H1 (cell line): ENCODE results near the gene SMIM41. TPM values are rescaled to one million over a fixed set of nuclear protein-coding genes. Genes with fewer than 3 reads are reported as not detected.

ENCODE experiments used
- CTCF ChIA-PET: fragments of 300-600 bp; sonication (Branson Sonifier 250); formaldehyde crosslinking; loops from one replicate; lab custom pipeline; 2021; ENCODE audit not compliant: partially characterized antibody; lab: Charles Lee
- POLR2A ChIA-PET: fragments of 300-600 bp; sonication (Branson Sonifier 250); formaldehyde crosslinking; loops from one replicate; lab custom pipeline; 2021; ENCODE audit warnings: inconsistent platforms; ENCODE audit not compliant: partially characterized antibody; lab: Charles Lee
- DNase-seq, 2 experiments: peaks; one replicate each; pipeline versions ENCODE4 v3.0.0 to v3.0.0-alpha.2; 2010 to 2022; ENCODE audit warnings: low spot score in 2 of 2, low read depth in 1 of 2, mixed read lengths in 1 of 2
- FAIRE-seq: peaks from 2 replicates; lab custom pipeline; 2011; peaks lifted over from hg19 to GRCh38; lab: Jason Lieb, UNC
- H2AFZ ChIP-seq: 2 replicates; pipeline ENCODE4 v1.8.1; 2012; ENCODE audit warnings: low read length, inconsistent platforms
- H2AK5ac ChIP-seq: 2 replicates; pipeline ENCODE4 v1.6.1; 2013; ENCODE audit warnings: low read depth, low read length
- H2BK120ac ChIP-seq: replicated peaks from 2 replicates; pipeline ENCODE3; 2013; ENCODE audit warnings: low read depth, low read length, inconsistent platforms
- H2BK12ac ChIP-seq: 2 replicates; pipeline ENCODE4 v1.6.1; 2013; ENCODE audit warnings: low read depth, low read length
- H2BK15ac ChIP-seq: 2 replicates; pipeline ENCODE4 v1.6.1; 2013; ENCODE audit warnings: low read length
- H2BK20ac ChIP-seq: 2 replicates; pipeline ENCODE4 v1.6.1; 2013; ENCODE audit warnings: low read length
- H2BK5ac ChIP-seq: 2 replicates; pipeline ENCODE4 v1.6.1; 2013; ENCODE audit warnings: low read depth, low read length
- H3K14ac ChIP-seq: 2 replicates; pipeline ENCODE4 v1.6.1; 2013; ENCODE audit warnings: inconsistent platforms; ENCODE audit not compliant: insufficient read length
- H3K18ac ChIP-seq: 2 replicates; pipeline ENCODE4 v1.6.1; 2013; ENCODE audit warnings: low read length; ENCODE audit errors: extremely low read depth
- H3K23ac ChIP-seq: 2 replicates; pipeline ENCODE4 v1.6.1; 2013; ENCODE audit warnings: inconsistent platforms; ENCODE audit not compliant: insufficient read length
- H3K23me2 ChIP-seq: 2 replicates; pipeline ENCODE4 v1.6.1; 2013; ENCODE audit warnings: low read depth, low read length
- H3K27ac ChIP-seq: 2 replicates; pipeline ENCODE4 v1.6.1; 2011; ENCODE audit warnings: low read depth, low read length, inconsistent platforms
- H3K27me3 ChIP-seq, 4 experiments: replicated peaks in 1 of 4; 1 replicate in 1 of 4; 2 replicates in 3 of 4; pipeline versions ENCODE4 v1.6.1 to v1.8.1; 2011 to 2013; ENCODE audit warnings: low read length in 3 of 4, mild to moderate bottlenecking in 3 of 4, inconsistent platforms in 2 of 4, mixed read lengths in 2 of 4, moderate library complexity in 1 of 4; ENCODE audit not compliant: control insufficient read depth in 3 of 4, insufficient read depth in 3 of 4; ENCODE audit errors: extremely low read depth in 1 of 4
- H3K36me3 ChIP-seq, 4 experiments: 2 replicates each; pipeline versions ENCODE4 v1.6.1 to v1.8.1; 2011 to 2013; ENCODE audit warnings: mild to moderate bottlenecking in 4 of 4, low read length in 3 of 4, moderate library complexity in 2 of 4, control low read depth in 1 of 4, inconsistent platforms in 1 of 4; ENCODE audit not compliant: insufficient read depth in 4 of 4, control insufficient read depth in 2 of 4
- H3K4ac ChIP-seq: replicated peaks from 2 replicates; pipeline ENCODE3; 2013; ENCODE audit warnings: low read length, low read depth, mixed read lengths, inconsistent platforms; ENCODE audit not compliant: insufficient read length
- H3K4me1 ChIP-seq, 4 experiments: replicated peaks in 1 of 4; 1 replicate in 1 of 4; 2 replicates in 3 of 4; pipeline versions ENCODE4 v1.6.1 to v1.8.1; 2011 to 2013; ENCODE audit warnings: low read length in 3 of 4, inconsistent platforms in 2 of 4, mixed read lengths in 1 of 4; ENCODE audit not compliant: insufficient read depth in 4 of 4, control insufficient read depth in 3 of 4
- H3K4me2 ChIP-seq, 2 experiments: 2 replicates each; pipeline versions ENCODE4 v1.6.1 to v1.8.1; 2011 to 2013; ENCODE audit warnings: low read depth in 2 of 2, low read length in 2 of 2, control low read depth in 1 of 2, inconsistent platforms in 1 of 2, mild to moderate bottlenecking in 1 of 2; ENCODE audit not compliant: insufficient read depth in 1 of 2
- H3K4me3 ChIP-seq, 4 experiments: fragments of 200-600, 300-600 bp in 1 of 4; sonication (generic), shearing (Covaris generic), sonication (Bioruptor Twin) in 1 of 4; 2 replicates each; pipeline versions ENCODE4 v1.5.1 to v1.8.1; 2011 to 2016; ENCODE audit warnings: low read length in 4 of 4, low read depth in 3 of 4, control low read depth in 2 of 4, inconsistent platforms in 2 of 4, mild to moderate bottlenecking in 2 of 4, mixed read lengths in 1 of 4, moderate library complexity in 1 of 4; ENCODE audit not compliant: insufficient read depth in 2 of 4; ENCODE audit errors: extremely low read depth in 1 of 4
- H3K56ac ChIP-seq: replicated peaks from 2 replicates; pipeline ENCODE3; 2013; ENCODE audit warnings: low read depth, mild to moderate bottlenecking, mixed read lengths, low read length, inconsistent platforms; ENCODE audit not compliant: insufficient read length
- H3K79me1 ChIP-seq: 2 replicates; pipeline ENCODE4 v1.6.1; 2013; ENCODE audit warnings: low read depth, low read length, control low read depth
- H3K79me2 ChIP-seq, 2 experiments: 2 replicates each; pipeline versions ENCODE4 v1.6.1 to v1.8.1; 2012 to 2013; ENCODE audit warnings: low read length in 2 of 2, mild to moderate bottlenecking in 2 of 2, inconsistent platforms in 1 of 2; ENCODE audit not compliant: insufficient read depth in 2 of 2, control insufficient read depth in 1 of 2
- H3K9ac ChIP-seq, 4 experiments: replicated peaks in 1 of 4; 1 replicate in 1 of 4; 2 replicates in 3 of 4; pipeline versions ENCODE4 v1.6.1 to v1.8.1; 2011 to 2013; ENCODE audit warnings: low read depth in 3 of 4, low read length in 3 of 4, control low read depth in 2 of 4, mild to moderate bottlenecking in 2 of 4, moderate library complexity in 2 of 4, inconsistent platforms in 1 of 4; ENCODE audit errors: extremely low read depth in 1 of 4
- H3K9me3 ChIP-seq, 2 experiments: 2 replicates each; pipeline versions ENCODE4 v1.6.1 to v1.8.1; 2012 to 2013; ENCODE audit warnings: mild to moderate bottlenecking in 2 of 2, moderate library complexity in 2 of 2, control low read depth in 1 of 2, inconsistent platforms in 1 of 2, low read depth in 1 of 2, low read length in 1 of 2, mixed read lengths in 1 of 2; ENCODE audit not compliant: insufficient read depth in 2 of 2
- H4K20me1 ChIP-seq, 2 experiments: replicated peaks in 1 of 2; 2 replicates each; pipeline versions ENCODE3 to v1.8.1; 2011 to 2013; ENCODE audit warnings: inconsistent platforms in 2 of 2, low read length in 2 of 2, mild to moderate bottlenecking in 1 of 2; ENCODE audit not compliant: insufficient read depth in 2 of 2, control insufficient read depth in 1 of 2
- H4K5ac ChIP-seq: 2 replicates; pipeline ENCODE4 v1.6.1; 2013; ENCODE audit warnings: low read length, low read depth, mixed read lengths, inconsistent platforms; ENCODE audit not compliant: insufficient read length
- H4K8ac ChIP-seq: 2 replicates; pipeline ENCODE4 v1.8.0; 2013; ENCODE audit warnings: mild to moderate bottlenecking, moderate library complexity, low read length, inconsistent platforms; ENCODE audit not compliant: insufficient read depth; ENCODE audit errors: extremely low read depth
- H4K91ac ChIP-seq: replicated peaks from 2 replicates; pipeline ENCODE3; 2013; ENCODE audit warnings: low read length, mixed read lengths, inconsistent platforms; ENCODE audit not compliant: insufficient read length
- BCL11A ChIP-seq, 2 experiments: IDR thresholded peaks; one replicate each; pipeline ENCODE4 v1.6.1; 2011; ENCODE audit warnings: low read depth in 2 of 2, low read length in 2 of 2, mild to moderate bottlenecking in 2 of 2
- BRCA1 ChIP-seq: IDR thresholded peaks from 2 replicates; pipeline ENCODE4 v1.6.1; 2012; ENCODE audit warnings: low read depth, low read length, improper control_type of control experiment
- CBX5 ChIP-seq: fragments of 300-800, 300-1000 bp; sonication (generic); IDR thresholded peaks from 2 replicates; pipeline ENCODE4 v1.7.1; 2016; ENCODE audit warnings: antibody characterized with exemption, low read length, low read depth
- EGR1 ChIP-seq: IDR thresholded peaks from 2 replicates; pipeline ENCODE4 v1.6.1; 2011; ENCODE audit warnings: low read depth, low read length, borderline replicate concordance
- EZH2 ChIP-seq: fragments of 200-600 bp; sonication (generic); IDR thresholded peaks from 2 replicates; pipeline ENCODE4 v1.7.1; 2012; ENCODE audit warnings: low read depth, mild to moderate bottlenecking, moderate library complexity, low read length, inconsistent platforms; ENCODE audit not compliant: severe bottlenecking
- KDM1A ChIP-seq: fragments of 200-600, 300-600 bp; sonication (generic); IDR thresholded peaks from 2 replicates; pipeline ENCODE4 v1.7.1; 2016; ENCODE audit warnings: mild to moderate bottlenecking, low read length, borderline replicate concordance
- KDM4A ChIP-seq: IDR thresholded peaks from one replicate; pipeline ENCODE4 v1.7.1; 2012; ENCODE audit warnings: low read depth, mild to moderate bottlenecking, moderate library complexity, low read length, inconsistent platforms; ENCODE audit not compliant: severe bottlenecking
- RBBP5 ChIP-seq: IDR thresholded peaks from 2 replicates; pipeline ENCODE4 v1.7.1; 2012; ENCODE audit warnings: low read depth, mild to moderate bottlenecking, inconsistent platforms, low read length, moderate library complexity, borderline replicate concordance
- RXRA ChIP-seq: IDR thresholded peaks from 2 replicates; pipeline ENCODE4 v1.6.1; 2011; ENCODE audit warnings: low read depth, mild to moderate bottlenecking, low read length, moderate library complexity; ENCODE audit not compliant: insufficient read depth
- ZNF274 ChIP-seq: IDR thresholded peaks from 2 replicates; pipeline ENCODE4 v1.7.0; 2012; ENCODE audit warnings: low read length, borderline replicate concordance; ENCODE audit errors: extremely low read depth
- WGBS, 2 experiments: shearing (Covaris generic) in 1 of 2; methylation state at CpG; one replicate each; pipeline versions ENCODE4 v1.1.6 to v1.1.7; 2013 to 2015; ENCODE audit warnings: low lambda C conversion rate in 2 of 2, mixed read lengths in 2 of 2, inconsistent platforms in 1 of 2, low coverage in 1 of 2, missing lambda C conversion rate in 1 of 2; ENCODE audit not compliant: insufficient replicate concordance in 2 of 2, insufficient coverage in 1 of 2, insufficient read length in 1 of 2; ENCODE audit errors: extremely low coverage in 1 of 2, missing lambda C conversion rate in 1 of 2; 5-methylcytosine and 5-hydroxymethylcytosine counted together
- polyA plus RNA-seq, 7 experiments: library from polyadenylated mRNA; depleted of rRNA in 3 of 7; stranded (reverse) in 5 of 7; unstranded in 2 of 7; fragments of >200 nt in 5 of 7; fragments of 200-250 nt in 2 of 7; gene quantifications; 1 replicate in 5 of 7; 2 replicates in 1 of 7; 4 replicates in 1 of 7; pipeline versions ENCODE4 v1.2.1 to v1.2.3, GENCODE V29; 2011 to 2013; ENCODE audit warnings: missing spikeins in 2 of 7, mixed read lengths in 2 of 7
- total RNA-seq: library from RNA; stranded (reverse); fragmentation: NEBNext Ultra II Directional; extraction: Animal tissue kit (Norgen Biotek cat#: 25700); gene quantifications from 2 replicates; pipeline ENCODE4 v1.2.1, GENCODE V29; 2021
- TF ChIP-seq, protein P1 (sequence below), 3 experiments: IDR thresholded peaks; 1 replicate in 2 of 3; 2 replicates in 1 of 3; pipeline versions ENCODE4 v1.5.1 to v1.6.1; 2011; ENCODE audit warnings: low read length in 3 of 3, mild to moderate bottlenecking in 3 of 3, inconsistent platforms in 2 of 3, low read depth in 1 of 3, moderate library complexity in 1 of 3; ENCODE audit not compliant: insufficient read depth in 1 of 3; ENCODE audit errors: control extremely low read depth in 1 of 3

Gene SMIM41
- total and polyA plus RNA-seq, 2 of the 8 experiments (the other 6 are each of a cell fraction or from before 2014, with no cell fraction given) = 0.28 to 0.98 TPM

DNA sequence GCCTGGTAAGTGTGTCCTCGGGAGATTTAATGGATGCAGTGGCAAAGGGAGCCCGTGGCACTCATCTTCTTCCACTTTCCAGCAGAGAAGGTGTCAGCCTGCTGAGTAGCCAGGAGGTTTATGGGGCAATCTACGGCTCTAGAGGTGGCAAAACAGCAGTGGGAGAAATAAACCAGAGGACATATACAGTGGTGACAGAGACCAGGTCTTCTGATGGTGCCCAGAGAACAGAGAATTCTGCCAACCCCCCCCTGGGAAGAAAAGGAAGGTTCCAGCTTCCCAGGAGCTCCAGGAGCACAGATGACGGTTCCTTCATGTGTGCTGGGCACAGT is 43.0 kb downstream of the SMIM41 start:
- no peaks in the 10 kb centered on the region for H3K79me2 ChIP-seq
- 0 out of 4 replicates have a peak overlapping the region, but pooled peaks have one; percentile 22 to 60 for H3K4me2 ChIP-seq
- POLR2A ChIA-PET = interaction anchor here (2.0 kb wide), 1 partner anchor 86 kb away, joined by 5 read pairs; no protein-coding TSS in a partner anchor

More for the DNA sequence above, 43.0 kb downstream of the SMIM41 start:
- no peak overlapping the region for H3K23ac ChIP-seq
- H3K4me3 ChIP-seq = peak overlapping the region in 1 of 4 experiments; percentile 51; a peak in 1 of 8 replicates
- FAIRE-seq = no peak
- CTCF ChIA-PET = interaction anchor here (0.6 to 12.6 kb wide), 14 partner anchors 8 to 156 kb away, joined by 3 to 338 read pairs (median 6); no protein-coding TSS in a partner anchor
- TF ChIP-seq CBX5 (no peak), EGR1 (no peak), RXRA (no peak), EZH2 (no peak), RBBP5 (no peak), KDM4A (no peak), ZNF274 (no peak), BRCA1 (no peak), BCL11A (IDR thresholded peaks at IDR 0.05; ENCODE audit: low read depth in 2 of 2, low read length in 2 of 2) (no peak), KDM1A (no peak)
- TF ChIP-seq, protein P1, sequence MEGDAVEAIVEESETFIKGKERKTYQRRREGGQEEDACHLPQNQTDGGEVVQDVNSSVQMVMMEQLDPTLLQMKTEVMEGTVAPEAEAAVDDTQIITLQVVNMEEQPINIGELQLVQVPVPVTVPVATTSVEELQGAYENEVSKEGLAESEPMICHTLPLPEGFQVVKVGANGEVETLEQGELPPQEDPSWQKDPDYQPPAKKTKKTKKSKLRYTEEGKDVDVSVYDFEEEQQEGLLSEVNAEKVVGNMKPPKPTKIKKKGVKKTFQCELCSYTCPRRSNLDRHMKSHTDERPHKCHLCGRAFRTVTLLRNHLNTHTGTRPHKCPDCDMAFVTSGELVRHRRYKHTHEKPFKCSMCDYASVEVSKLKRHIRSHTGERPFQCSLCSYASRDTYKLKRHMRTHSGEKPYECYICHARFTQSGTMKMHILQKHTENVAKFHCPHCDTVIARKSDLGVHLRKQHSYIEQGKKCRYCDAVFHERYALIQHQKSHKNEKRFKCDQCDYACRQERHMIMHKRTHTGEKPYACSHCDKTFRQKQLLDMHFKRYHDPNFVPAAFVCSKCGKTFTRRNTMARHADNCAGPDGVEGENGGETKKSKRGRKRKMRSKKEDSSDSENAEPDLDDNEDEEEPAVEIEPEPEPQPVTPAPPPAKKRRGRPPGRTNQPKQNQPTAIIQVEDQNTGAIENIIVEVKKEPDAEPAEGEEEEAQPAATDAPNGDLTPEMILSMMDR (IDR thresholded peaks at IDR 0.05; ENCODE audit: control extremely low read depth in 1 of 3, insufficient read depth in 1 of 3, low read depth in 1 of 3, low read length in 3 of 3) = no peak
- TF ChIP-seq, all 59 proteins: peak for 0
- Histone ChIP-seq H3K27me3 (no peaks in the 10 kb centered on the region), H3K4ac (no peak overlapping the region), H4K20me1 (no peaks in the 10 kb centered on the region), H2BK120ac (no peak overlapping the region), H2BK15ac (peak overlapping the region; percentile 24; the same call in 1 of the 2 replicates), H3K56ac (no peak overlapping the region), H3K4me1 (peaks cover 32 to 51% (median 35%) of the 10 kb centered on the region in 4 experiments), H3K18ac (no peak overlapping the region), H4K8ac (no peak overlapping the region), H3K27ac (no peak overlapping the region), H3K79me1 (no peaks in the 10 kb centered on the region), H3K14ac (no peak overlapping the region), H2BK20ac (peak overlapping the region; percentile 97; the same call in 1 of the 2 replicates), H2BK5ac (peak overlapping the region; percentile 46), H2AK5ac (peak overlapping the region; percentile 89; the same call in 1 of the 2 replicates), H3K36me3 (no peaks in the 10 kb centered on the region), H2AFZ (no peak overlapping the region), H4K91ac (no peak overlapping the region), H3K23me2 (0 out of 2 replicates have a peak, but pooled peaks cover 2% of the 10 kb centered on the region), H4K5ac (no peak overlapping the region), H3K9me3 (no peaks in the 10 kb centered on the region), H2BK12ac (peak overlapping the region; percentile 78; the same call in 1 of the 2 replicates), H3K9ac (no peak overlapping the region)
- no peak for DNase-seq
- WGBS, 2 experiments = 78% methylated on average over 4 of the region's 4 CpGs; no CpG with 5 or more reads in 1 of the 2 experiments
